Testis (tissue), 2 donors: Measurements from ENCODE around the gene ZNF839.

Source experiments
- CTCF ChIP-seq, 3 experiments: fragments of 450-650 bp in 2 of 3; fragments of 200-600 bp in 1 of 3; sonication (generic) in 1 of 3; IDR thresholded peaks; one replicate each; pipeline ENCODE4 v1.5.1; 2016 to 2019; ENCODE audit warnings: antibody characterized with exemption in 3 of 3, mild to moderate bottlenecking in 2 of 3, moderate library complexity in 1 of 3
- POLR2A ChIP-seq: fragments of 450-650 bp; IDR thresholded peaks from one replicate; pipeline ENCODE4 v1.6.1; 2017; ENCODE audit warnings: antibody characterized with exemption, mild to moderate bottlenecking, moderate library complexity

GRCh38 chr14:102387086-102387485 is 67.5 kb downstream of the ZNF839 start:
- no peak for TF ChIP-seq POLR2A
- TF ChIP-seq CTCF (IDR thresholded peaks at IDR 0.05), result no peak
